GM12892 (cell line): ENCODE data around the gene CIZ1.

Experiments
- DNase-seq: peaks from one replicate; pipeline ENCODE4 v3.0.0; 2011; ENCODE audit not compliant: insufficient read length
- FAIRE-seq: peaks from 2 replicates; lab custom pipeline; 2011; peaks lifted over from hg19 to GRCh38; lab: Jason Lieb, UNC
- POLR2A ChIP-seq: IDR thresholded peaks from 2 replicates; pipeline ENCODE4 v1.6.1; 2011; ENCODE audit warnings: low read depth, low read length, control low read depth
- POLR2AphosphoS5 ChIP-seq: IDR thresholded peaks from 2 replicates; pipeline ENCODE4 v1.6.1; 2011; ENCODE audit warnings: low read depth, low read length, control low read depth
- TAF1 ChIP-seq: IDR thresholded peaks from 2 replicates; pipeline ENCODE4 v1.6.1; 2011; ENCODE audit warnings: low read depth, mild to moderate bottlenecking, control low read depth, low read length, borderline replicate concordance

Gene CIZ1

GRCh38 chr9:128180447-128180846 is 10.9 kb downstream of the CIZ1 start:
- DNase-seq (no peak), FAIRE-seq (no peak)
- TF ChIP-seq TAF1 (no peak), POLR2A (no peak), POLR2AphosphoS5 (no peak)

- DNase-seq, result no peak
Observed at GRCh38 chr9:128180001-128180400, 11.4 kb downstream of the CIZ1 start.

GRCh38 chr9:128178806-128179431 is 12.5 kb downstream of the CIZ1 start:
- no peak for FAIRE-seq
- DNase-seq, result no peak
- TF ChIP-seq POLR2A, result no peak
- TF ChIP-seq TAF1, result no peak
- no peak for TF ChIP-seq POLR2AphosphoS5

More at GRCh38 chr9:128180001-128180400, 11.4 kb downstream of the CIZ1 start:
- TF ChIP-seq TAF1, result no peak
- no peak for TF ChIP-seq POLR2A
- no peak for TF ChIP-seq POLR2AphosphoS5
- FAIRE-seq, result no peak

DNA sequence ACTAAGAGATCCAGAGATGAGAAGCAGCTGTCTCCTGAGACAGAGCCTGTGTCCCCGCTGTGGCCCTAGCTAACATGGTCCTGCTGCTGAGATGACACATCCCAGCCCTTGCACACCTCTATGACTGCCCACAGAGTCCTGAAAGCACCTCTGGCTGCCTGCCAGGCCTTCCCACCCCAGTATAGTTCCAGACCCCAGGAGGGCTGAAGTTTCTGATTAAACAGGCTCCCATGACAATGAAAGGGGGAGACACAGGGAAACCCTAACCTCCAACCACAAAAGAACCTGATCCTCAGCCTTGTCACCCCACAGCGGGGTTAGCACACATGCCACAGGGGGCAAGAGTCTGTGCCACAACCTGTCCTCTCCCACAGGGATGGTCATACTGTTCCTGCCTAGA is 15.6 kb downstream of the CIZ1 start:
- no peak for TF ChIP-seq POLR2AphosphoS5
- TF ChIP-seq POLR2A, result no peak
- TF ChIP-seq TAF1, result no peak
- DNase-seq (no peak), FAIRE-seq (no peak)

DNA sequence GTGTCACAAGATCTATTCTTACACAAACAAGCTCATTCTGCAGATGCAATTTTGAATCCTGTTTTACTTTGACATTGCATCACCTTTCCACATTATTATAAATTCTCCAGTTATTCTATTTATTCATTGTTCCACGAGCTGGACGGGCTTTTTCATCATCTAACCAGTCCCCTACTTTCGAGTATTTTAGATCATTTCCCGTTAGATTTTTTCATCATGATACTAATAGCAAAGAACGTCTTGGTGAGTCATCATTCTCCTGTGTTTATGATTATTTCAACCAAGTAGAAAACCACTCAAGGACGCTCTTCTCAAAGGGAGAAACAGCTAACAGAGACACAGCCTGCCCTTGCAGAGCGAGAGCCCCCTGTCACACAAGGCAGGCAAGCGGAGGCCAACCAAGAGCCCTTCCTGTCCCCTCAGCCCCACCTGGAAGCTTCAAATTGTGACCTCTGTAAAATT is 16.2 kb downstream of the CIZ1 start:
- DNase-seq, result no peak
- no peak for TF ChIP-seq POLR2AphosphoS5
- TF ChIP-seq TAF1, result no peak
- no peak for TF ChIP-seq POLR2A

GRCh38 chr9:128174062-128174461 is 17.3 kb downstream of the CIZ1 start:
- TF ChIP-seq POLR2AphosphoS5 (no peak), POLR2A (no peak), TAF1 (no peak)
- DNase-seq, result no peak
- no peak for FAIRE-seq

More for the DNA sequence above, 16.2 kb downstream of the CIZ1 start:
- FAIRE-seq, result no peak

DNA sequence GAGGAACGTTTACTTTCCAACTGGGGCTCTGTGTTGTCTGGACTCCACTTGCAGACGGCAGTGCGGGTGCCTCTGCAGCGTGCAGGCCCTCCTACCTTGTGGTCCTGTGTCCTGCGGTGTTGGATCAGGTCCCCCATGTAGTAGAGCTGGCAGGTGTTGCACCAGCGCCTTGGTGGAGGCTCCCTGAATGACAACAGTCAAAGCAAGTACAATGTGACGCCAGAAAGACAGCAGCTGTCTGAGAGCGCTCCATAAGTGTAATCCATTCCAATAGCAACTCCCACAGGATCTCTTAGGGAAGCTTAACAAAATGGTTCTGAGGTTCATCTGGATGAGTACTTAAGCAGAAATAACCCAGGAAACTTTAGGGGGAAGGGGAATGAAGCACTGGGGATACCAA is 21.4 kb downstream of the CIZ1 start:
- TF ChIP-seq TAF1 (no peak), POLR2AphosphoS5 (no peak), POLR2A (no peak)
- DNase-seq, result no peak
- FAIRE-seq, result no peak

DNA sequence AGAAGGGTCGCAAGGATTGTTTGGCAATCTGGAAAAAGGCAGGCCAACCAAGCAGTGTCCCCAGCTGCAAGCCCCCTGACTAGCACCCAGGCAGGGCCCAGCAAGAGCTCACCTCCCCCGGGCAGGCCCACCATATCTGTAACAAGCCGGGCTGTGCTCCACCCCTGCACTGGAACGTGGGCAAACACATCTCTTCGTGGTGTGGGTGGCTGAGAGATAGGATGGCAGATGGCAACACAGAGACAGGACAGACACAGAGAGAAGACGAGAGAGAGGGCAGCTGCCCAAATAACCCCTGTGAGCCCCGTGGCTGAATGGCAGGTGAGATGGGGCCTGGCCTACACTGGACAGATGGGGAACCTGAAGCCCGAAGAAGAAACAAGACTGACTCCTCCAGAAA is 21.9 kb downstream of the CIZ1 start:
- no peak for TF ChIP-seq TAF1
- no peak for TF ChIP-seq POLR2AphosphoS5
- TF ChIP-seq POLR2A, result no peak
- DNase-seq (no peak), FAIRE-seq (no peak)

- TF ChIP-seq POLR2A, result no peak
- TF ChIP-seq POLR2AphosphoS5, result no peak
- TF ChIP-seq TAF1, result no peak
- DNase-seq (no peak), FAIRE-seq (no peak)
Observed at GRCh38 chr9:128168731-128169308, 22.6 kb downstream of the CIZ1 start.

- no peak for FAIRE-seq
- no peak for TF ChIP-seq POLR2A
- no peak for TF ChIP-seq POLR2AphosphoS5
- TF ChIP-seq TAF1, result no peak
Observed at GRCh38 chr9:128167209-128167608, 24.2 kb downstream of the CIZ1 start.

GRCh38 chr9:128166169-128166568 is 25.2 kb downstream of the CIZ1 start:
- DNase-seq, result no peak
- TF ChIP-seq POLR2AphosphoS5, result no peak
- no peak for TF ChIP-seq TAF1
- TF ChIP-seq POLR2A, result no peak
- no peak for FAIRE-seq

More at GRCh38 chr9:128167209-128167608, 24.2 kb downstream of the CIZ1 start:
- no peak for DNase-seq
